Left renal pelvis (tissue), 4 donors: ENCODE results near the gene BIRC6. TPM values are rescaled to one million over a fixed set of nuclear protein-coding genes. Genes with fewer than 3 reads are reported as not detected.
"Not testable (repeated sequence)": the region's sequence is repeated elsewhere in the genome, so short reads cannot be mapped to it uniquely, and the experiment has no call there.

Experiments
- DNase-seq, 4 donors: peaks; one replicate each; pipeline ENCODE4 v3.0.0-alpha.2; 2013; ENCODE audit warnings: low read depth in 4 of 4, low spot score in 3 of 4
- polyA plus RNA-seq, 4 donors: library from polyadenylated mRNA; unstranded; fragments of 120-200 nt; gene quantifications; one replicate each; pipeline ENCODE4 v1.2.1, GENCODE V29; 2013; ENCODE audit not compliant: insufficient read length in 4 of 4

Gene BIRC6
- polyA plus RNA-seq, 4 donors: 58.5 to 78.3 (median 76.6) TPM

DNA sequence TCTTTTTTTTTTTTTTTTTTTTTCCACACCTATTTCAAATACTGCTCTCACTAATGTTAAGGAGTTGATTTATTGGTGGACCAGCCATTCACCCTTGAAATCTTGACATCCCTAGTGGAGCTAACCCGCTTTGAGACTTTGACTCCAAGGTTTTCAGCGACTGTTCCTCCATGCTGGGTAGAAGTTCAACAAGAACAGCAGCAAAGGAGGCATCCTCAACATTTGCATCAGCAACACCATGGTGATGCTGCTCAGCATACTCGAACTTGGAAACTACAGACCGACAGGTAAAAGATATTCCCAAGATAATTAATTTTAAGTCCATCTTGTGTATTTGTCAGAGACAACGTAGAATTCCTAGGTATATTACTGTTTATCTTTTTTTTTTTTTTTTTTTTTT is 74.0 kb downstream of the BIRC6 start:
- no peak for DNase-seq

- no peak for DNase-seq
These were observed 79.3 kb downstream of the BIRC6 start for GRCh38 chr2:32436150-32436549.

GRCh38 chr2:32442020-32442467 is 85.2 kb downstream of the BIRC6 start:
- DNase-seq: no peak

DNA sequence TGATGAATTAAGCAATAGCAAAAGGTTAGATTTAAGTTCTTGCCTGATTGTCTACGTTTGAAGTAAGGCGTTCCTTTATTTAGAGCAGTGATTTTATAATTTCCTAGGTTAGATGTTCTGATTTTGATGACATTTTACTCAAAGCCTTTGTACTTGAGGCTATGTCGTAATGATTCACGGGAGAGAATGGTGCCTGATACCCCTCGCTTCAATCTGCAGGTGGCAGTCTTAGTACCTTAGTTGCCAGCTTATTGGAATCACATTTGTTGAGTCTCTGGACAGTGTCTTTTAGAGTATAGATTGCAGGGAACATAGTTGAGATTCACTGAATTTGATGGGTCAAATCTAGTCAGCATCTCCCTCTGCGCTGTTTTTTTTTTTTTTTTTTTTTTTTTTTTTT is 89.5 kb downstream of the BIRC6 start:
- DNase-seq: no peak

- DNase-seq: no peak
These were observed 94.0 kb downstream of the BIRC6 start for GRCh38 chr2:32450851-32451250.

DNA sequence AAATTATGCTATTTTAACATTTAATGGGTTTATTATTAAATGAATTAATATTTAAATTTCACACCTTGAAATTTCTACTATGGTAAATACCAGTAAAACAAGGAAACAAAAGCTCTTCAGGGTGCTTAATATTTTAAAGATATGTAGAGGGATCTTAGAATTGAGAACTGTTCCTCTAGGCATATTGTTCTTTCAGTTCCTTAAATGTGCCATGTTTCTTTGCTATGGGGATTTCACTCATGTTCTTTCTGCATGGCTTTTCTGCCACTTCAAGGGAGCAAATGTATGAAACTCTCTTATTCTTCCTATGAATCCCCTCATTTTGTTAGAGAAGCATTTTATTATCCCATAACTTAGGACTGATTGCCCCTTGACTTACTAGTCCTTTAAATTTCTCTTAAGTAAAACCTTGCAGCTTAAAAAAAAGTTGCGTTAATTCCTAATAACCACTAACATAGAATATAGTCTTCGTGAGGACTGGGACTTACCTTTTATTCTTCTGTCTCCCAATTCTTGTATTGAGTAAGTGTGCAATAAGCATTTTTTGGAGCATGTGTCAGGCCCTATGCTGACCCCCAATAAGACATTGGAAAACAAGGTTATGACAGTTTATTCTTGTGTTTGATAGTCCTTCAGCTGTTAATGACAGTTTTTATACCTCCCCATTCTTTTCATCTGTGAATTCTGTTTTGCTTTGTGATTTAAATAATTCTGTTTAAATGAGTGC is 95.7 kb downstream of the BIRC6 start:
- DNase-seq: no peak

DNA sequence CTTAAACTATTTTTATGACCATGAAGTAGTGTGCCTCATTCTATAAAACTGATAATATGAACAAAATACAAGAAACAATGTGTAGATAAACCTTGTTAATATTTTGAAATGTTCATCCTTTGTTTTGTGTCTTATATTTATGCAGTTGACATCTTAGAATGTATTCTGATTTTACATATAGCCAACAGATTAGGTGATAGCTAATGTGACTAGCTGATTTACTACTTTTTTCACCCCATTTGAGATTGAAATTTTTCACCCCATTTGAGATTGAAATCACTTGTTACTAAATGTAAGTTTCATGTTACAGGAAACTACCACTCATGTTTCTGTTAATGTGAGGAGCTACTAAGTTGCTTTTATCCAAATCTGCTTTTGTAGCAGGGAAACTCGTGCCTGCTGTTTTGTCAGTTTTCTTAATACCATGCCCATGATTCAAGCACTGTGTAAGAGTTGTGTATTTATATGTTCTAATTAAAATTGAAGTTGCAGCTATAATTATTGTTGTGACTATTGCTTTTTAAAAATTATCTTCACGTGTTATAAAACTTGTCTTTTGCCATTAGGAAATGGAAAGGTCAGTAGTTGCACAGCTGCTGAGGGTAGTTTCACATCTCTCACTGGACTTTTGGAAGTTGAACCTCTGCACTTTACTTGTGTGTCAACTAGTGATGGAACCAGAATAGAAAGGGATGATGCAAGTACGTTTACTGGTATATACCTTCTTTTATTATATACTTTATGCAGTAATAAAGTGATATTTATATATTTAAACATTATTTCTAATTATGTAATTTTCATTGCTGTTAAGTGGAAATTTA is 96.6 kb downstream of the BIRC6 start:
- DNase-seq: no peak

DNA sequence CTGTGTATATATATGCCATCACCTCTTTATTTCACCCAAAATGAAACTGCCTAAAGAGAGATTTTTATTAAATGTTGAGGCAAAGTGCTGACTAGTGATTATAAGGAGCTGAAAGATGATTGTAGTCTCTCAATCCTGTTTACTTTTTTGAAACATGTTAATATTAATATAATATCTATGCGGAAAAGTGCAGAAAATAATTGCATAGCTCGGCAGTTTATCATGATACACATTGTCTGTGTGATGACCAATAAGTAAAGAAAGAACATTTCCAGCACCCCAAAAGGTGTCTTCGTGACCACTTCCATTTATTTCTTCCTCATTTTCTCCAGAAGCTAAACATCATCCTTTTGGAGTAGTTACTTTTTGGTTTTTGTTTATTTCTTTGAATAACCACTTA is 99.0 kb downstream of the BIRC6 start:
- DNase-seq: no peak

- DNase-seq: no peak
These were observed 100.0 kb downstream of the BIRC6 start for GRCh38 chr2:32456808-32457207.

DNA sequence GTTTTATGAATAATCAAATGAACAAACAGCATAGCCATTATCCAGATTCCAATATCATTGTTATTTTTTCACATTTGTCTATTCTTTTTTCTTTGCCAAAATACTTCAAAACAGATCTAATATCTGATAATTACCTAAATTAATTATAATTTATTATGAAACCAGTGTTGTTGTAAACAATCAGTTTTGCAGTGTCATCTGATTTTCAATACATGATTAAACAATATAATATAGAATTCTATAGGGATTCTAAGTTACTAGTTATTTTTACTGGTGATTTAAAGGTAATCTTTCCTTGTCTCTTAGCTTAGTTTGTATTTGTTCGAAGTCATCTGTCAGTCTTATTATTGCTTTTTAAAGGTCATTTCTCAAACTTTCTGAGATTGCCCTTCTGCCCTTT is 101.0 kb downstream of the BIRC6 start:
- no peak for DNase-seq

- DNase-seq: not testable (repeated sequence)
These were observed 104.0 kb downstream of the BIRC6 start for GRCh38 chr2:32460861-32461260.

DNA sequence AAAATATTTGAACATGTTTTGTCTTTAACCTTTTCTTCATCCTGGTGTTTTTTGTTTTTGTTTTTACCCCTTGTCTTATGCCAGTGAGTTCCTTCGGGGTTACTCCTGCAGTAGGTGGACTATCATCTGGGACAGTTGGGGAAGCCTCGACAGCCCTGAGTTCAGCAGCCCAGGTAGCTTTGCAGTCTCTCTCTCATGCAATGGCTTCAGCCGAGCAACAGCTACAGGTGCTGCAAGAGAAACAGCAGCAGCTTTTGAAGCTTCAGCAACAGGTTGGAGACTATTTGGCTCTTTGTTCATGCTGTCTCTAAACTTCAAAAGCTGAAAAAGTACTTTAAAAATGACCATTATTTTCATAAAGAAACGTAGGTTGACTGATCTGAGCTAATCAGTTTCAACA is 106.3 kb downstream of the BIRC6 start:
- no peak for DNase-seq

DNA sequence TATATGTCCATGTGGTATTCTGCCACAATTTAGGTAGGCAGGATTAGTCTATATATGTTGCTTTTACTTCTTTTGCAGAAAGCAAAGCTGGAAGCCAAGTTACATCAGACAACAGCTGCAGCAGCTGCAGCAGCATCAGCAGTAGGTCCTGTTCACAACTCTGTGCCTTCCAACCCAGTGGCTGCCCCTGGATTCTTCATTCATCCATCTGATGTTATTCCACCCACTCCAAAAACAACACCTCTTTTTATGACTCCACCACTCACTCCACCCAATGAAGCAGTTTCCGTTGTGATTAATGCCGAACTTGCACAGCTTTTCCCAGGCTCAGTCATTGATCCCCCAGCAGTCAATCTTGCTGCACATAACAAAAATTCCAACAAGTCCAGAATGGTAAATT is 107.6 kb downstream of the BIRC6 start:
- DNase-seq: no peak

- DNase-seq: no peak
These were observed 115.8 kb downstream of the BIRC6 start for GRCh38 chr2:32472605-32473004.

GRCh38 chr2:32474381-32474780 is 117.6 kb downstream of the BIRC6 start:
- no peak for DNase-seq

DNA sequence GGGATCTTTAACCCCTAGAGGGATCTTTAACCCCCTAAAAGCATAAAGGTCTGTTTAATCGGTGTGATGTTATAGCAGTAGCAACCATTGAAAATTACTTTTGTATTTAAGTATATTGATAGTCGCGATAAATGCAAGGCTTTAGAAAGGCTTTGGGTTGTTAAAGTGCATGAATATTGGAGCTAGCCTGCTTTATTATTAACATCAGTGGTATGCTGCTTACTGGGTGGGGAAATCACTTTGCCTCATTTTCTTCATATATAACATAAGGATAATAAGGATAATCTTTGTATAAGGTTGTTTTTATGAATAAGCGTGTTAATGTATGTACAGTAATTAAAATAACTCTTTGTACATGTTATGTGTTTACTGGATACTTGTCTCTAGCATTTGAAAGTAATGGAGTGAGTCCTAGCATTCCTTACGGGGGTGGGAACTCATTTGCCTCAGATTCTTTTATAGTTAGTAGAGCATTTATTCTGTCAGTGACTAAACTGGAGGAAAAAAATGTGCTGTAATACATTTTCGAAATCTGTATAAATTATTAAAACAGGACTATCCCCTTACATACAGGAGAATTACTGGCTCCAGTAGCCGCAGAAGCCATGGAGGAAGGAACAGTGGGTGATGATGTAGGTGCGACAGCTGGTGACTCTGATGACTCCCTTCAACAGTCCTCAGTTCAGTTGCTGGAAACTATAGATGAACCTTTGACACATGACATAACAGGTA is 122.2 kb downstream of the BIRC6 start:
- no peak for DNase-seq

- no peak for DNase-seq
These were observed 123.2 kb downstream of the BIRC6 start for GRCh38 chr2:32479993-32480392.

GRCh38 chr2:32482471-32482870 is 125.6 kb downstream of the BIRC6 start:
- no peak for DNase-seq

GRCh38 chr2:32484937-32485336 is 128.1 kb downstream of the BIRC6 start:
- no peak for DNase-seq

GRCh38 chr2:32485399-32485798 is 128.6 kb downstream of the BIRC6 start:
- no peak for DNase-seq

DNA sequence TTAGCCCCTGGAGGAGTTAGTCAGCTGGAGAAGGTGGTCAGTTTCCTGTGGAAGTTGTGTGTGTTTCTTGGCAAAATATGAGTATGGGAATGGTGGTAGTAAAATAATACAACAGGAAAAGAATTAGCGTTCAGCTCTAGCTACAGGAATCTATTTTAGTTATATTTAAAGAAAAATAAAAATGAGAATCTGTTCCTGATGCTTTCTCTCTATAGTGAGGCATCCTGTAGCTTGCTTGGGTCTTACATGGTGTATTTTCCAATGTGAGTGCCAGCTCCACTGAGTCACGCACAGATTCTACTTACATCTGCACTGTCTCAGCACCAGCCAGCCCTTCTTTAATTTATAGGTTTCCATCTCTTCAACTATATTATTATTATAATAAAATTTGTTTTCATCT is 132.2 kb downstream of the BIRC6 start:
- no peak for DNase-seq
